Measurements from ENCODE around the gene CA10.

Gene CA10

DNA sequence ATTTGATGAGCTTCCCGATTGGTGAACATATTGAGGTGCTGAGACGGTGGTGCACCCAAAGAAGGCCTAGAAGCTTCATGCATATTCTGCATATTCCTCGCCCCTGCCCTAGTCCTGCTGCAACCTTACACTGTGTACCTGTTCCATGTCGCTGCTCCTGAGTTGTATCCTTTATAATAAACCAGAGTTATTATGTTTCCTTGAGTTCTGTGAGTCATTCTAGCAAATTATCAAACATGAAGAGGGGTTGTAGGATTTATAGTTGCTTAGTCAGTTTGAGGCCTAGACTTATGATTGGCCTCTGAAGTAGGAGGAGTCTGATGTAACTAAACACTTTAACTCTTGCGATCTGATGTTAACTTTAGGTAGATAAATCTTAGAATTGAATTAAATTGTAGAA is 436.8 kb downstream of the CA10 start:
- DNase-seq (ENCODE audit: low read depth), result no peak

DNA sequence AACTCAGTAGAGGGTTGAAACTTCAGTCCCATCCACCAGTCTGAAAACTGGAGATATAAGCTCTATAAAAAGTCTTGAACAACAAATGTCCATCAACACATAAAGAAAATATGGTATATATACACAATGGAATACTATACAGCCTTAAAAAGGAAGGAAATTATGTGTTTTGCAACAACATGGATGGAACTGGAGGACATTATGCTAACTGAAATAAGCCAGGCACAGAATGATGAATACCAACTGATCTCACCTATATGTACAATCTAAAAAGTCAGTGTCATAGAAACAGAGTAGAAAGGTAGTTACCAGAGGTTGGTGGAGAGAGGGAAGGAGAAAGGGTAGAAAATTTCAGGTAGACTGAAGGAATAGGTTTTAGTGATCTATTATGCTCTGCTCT is 438.1 kb downstream of the CA10 start:
- no peak for DNase-seq (ENCODE audit: low read depth)

DNA sequence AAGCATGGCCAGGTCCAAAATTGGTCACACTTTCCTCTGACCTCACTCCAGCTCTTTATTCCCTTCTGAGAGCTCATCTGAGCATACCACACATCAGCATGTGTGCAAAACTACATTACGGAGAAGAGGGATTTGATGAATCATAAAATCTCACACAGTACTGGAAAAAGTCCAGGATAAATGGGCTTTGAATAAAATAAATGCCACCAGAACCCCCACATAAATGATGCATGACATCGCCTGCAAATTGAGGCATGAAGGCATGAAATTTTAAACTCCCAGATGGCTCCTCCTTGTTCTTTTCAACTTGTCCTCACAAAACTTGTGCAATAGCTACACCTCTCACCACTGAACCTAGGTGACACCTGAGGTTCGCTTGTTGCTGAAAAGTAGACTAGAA is 439.5 kb downstream of the CA10 start:
- DNase-seq (ENCODE audit: low read depth), result no peak

DNA sequence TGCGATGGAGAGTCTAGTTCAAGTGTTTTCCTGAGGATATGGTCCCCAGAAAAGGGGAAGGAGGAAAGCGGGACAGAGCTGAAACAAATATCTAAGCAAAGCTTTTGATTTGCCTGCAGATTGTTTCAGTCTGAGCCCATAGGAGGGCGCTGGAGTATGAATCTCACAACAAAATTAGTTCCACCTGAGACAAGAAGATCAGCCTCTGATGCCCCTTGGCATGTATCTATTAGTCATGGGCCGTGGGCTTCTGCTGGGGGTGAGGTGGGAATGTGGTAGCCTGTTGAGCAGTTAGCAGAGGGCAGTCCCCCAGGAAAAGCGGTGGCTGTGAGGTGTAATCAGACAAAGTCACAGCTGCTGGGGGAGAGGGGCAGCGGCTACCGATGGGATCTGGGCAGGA is 446.9 kb downstream of the CA10 start:
- DNase-seq (ENCODE audit: low read depth), result no peak

DNA sequence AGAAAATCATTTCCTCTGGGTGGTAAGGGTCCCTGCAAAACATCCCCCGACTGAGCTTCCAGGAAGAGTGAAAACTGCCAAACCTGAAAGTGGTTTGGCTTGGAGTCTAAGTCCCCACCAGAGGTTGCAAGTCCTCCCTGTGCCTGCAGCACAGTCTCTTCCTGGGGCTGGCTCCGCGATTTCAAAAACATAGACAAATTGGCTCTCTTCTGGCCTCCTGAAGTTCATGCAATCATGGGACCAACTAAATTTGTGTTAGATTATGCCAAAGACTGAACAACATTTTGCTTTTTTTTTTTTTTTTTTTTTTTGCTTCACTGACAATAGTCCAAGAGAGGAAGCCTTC is 447.9 kb downstream of the CA10 start:
- no peak for DNase-seq (ENCODE audit: low read depth)

DNA sequence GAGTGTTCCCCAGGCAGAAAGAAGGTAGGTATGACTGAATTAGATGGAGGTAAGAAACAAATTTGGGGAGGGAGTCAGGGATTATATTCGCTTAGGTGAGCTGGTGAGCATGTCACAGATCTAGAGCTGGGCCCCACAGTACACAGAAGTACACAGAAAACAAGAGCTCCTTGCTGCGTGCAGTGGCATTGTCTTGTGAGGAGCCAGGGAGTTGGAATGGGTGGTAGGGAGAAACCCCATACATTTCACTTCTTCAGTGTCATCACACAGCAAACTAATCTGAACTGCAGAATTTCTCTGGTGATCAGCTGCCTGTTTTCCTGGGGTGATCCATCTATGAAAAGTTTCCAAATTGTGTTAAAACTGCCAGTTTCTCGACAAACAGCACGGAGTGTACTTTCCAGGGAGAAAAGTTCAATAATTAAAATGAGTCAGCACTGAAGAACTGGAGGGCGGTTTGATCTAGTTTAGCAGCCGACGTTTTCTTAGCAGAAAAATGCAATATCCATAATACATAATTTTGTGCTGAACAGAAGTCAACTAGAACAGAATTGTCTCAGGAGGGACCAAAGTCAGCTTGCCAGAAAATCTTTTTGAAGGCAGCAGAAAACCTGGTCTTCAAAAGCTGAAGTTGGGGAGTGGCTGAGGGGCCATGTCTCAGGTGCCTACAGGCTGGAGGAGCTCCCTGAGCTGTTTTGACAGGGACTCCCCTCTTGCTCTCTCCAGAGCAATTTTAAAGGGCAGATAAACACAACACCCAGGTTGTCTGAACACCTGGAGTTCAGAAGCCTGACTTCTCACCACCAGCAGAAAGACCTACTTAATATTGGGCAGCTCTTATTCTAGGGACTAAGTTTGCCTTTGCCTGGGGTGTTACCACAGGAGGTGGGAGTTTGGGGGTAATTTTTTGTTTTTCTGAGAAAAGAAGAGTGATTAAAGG is 448.6 kb downstream of the CA10 start:
- DNase-seq (ENCODE audit: low read depth), result no peak

DNA sequence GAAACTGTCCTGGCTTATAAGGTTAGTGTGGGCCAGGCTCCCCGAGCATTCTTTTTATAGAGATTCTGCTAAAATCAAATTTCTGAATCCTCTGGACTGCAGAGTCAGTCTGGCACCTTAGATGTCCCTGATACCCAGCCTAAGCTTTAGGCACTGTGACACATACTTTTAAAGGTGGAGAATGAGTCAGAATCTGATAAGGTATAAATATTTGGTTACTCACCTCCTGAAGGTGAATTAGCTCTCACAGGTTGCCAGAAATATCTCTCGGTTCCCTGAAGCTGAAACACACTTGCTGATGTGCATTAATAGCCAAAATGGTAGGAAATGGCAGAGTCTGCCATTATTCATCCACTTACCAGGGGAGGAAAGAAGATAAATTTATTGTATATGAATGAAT is 451.3 kb downstream of the CA10 start:
- no peak for DNase-seq (ENCODE audit: low read depth)

DNA sequence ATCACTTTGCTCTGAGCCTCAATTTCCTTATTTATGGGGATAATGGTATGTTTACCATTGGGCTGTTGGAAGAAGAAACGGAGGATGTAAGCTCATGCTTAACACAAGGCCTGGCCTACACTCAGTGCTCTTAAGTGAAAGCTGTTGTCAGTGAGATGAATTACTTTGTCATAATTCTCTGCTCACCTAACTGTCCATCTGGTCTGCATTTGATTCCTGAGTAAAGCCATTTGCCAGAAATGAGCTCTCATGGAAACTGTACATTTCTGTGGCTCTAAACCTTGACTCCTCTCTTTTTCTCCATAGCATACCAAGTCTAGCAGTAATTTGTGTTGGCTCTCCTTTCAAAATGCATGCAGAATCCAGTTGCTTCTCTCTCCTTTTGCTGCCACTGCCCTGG is 452.4 kb downstream of the CA10 start:
- DNase-seq (ENCODE audit: low read depth), result no peak

DNA sequence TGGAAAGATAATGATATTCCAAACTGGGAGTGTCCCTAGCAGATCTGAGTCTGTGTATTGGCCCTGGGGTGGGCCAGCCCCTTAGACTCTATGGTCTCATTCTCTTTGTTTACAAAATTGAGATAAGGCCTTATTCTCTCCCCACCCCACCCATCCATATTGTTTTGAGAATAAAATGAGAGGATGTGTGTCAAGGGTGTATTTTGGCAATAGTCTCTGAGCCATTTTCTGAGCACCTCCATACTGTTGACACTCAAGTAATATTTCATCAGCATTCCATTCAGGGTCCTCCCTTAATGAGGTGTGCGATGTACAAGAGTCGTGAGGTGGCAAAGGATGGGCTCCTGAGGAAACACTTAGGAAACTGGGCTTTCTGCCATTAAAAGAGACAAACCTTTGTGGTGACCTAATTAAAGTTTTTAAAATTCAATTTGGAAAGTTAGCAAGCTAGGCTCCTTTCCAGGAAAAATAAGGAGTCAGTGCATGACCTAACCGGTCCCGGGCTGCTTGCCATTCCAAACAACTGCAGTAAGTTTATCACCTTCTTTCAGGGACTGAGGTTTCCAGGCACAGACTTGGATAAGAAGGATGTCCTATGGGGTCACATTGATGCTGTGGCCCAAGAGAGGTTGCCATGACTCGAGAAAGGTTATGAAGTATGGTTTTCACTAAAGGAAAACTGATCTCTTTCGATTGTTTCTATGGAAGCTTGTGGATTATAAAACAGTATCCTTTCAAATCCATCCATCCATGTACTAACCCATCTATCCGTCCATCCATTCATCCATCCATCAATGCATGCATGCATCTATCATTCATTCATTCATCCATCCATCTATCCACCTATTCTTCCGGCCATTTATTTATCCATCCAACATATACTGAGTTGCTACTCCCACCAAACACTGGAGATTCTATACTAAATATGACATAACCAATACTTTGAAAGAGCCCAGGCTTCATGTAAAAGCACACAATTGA is 454.9 kb downstream of the CA10 start:
- no peak for DNase-seq (ENCODE audit: low read depth)

DNA sequence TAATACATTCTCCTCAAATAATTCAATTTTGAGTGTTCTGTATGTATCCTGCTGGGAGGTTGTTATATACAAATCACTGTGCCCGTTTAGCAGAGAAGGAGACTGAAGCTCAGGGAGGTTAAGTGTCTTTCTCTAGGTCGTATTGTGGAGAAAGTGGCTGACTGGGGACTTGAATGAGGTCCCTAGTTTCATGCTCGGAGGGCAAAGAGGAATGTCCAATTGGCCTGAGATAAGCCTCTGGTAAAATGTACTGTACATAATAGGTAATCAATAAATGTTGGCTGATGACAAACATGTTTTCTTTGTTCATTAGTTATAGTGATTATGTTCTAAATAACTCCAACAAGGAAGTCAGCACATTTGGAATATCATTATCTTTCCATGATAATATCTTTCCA is 455.6 kb downstream of the CA10 start:
- no peak for DNase-seq (ENCODE audit: low read depth)

DNA sequence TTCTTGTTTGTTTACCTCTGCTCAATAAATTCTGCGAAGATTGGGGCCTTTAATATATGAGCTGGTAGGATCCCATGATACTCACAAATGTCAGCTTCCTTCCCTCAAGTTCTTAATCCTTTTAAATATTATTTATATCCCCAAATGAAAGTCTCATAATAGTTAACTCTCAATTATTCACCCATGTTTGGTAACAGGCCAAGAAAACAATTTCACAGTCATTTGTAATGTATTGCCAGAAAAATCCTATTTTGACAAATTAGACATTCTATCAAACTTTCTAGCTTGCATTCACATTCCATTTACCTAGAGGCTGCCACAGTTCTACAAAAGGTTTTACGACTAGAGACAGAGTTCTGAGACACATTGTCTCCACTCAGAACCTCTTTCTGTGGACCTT is 457.0 kb downstream of the CA10 start:
- DNase-seq (ENCODE audit: low read depth), result no peak

DNA sequence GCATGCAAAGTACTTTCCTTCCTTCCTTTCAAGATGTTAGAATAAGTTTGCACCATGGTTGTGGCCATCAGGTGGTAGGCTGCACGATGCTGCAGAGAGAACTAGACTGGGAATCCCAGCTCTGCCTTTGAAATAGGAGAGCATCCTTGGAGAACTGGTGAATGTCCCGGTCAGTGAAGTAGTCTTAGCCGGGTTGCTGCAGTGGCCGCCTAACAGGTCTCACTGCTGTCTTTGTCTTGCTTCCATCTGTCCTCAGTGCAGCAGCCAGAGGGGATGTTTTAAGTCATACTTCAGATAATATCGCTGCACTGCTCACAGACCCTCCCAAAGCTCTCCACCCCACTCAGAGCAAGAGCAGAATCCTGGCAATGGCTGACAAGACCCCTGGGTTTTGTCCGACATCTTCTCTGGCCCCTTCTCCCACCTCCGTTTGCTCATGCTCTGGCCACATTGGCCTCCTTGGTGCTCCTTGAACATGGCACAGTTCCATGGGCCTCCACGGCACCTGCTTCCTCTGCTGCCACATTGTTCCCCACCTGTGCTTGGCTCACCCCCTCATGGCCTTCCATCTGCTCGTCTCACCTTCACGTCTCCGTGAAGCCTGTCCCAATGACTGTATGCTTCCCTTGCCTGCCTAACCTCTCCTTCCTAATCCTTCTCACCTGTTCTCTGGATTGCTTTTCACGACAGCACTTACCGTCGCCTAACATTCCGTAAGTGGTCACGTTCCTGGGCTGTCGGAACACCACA is 458.3 kb downstream of the CA10 start:
- no peak for DNase-seq (ENCODE audit: low read depth)

DNA sequence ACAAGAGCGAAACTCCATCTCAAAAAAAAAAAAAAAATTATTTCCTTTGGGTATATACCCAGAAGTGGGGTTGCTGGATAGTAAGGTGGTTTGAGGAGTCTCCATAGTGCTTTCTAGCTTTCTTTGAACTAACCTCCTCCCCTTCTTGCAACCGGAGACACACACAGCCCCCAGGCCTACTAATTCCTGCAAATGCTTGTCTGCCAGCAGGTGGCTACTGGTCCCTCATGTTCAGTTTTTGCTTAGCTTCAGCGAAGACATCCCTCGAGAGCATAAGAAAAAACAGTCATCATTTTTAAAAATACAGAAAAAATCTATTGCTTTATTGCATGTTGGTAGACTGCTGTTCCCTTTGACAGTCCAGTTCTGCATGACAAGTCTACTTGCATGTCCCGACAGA is 459.2 kb downstream of the CA10 start:
- no peak for DNase-seq (ENCODE audit: low read depth)

DNA sequence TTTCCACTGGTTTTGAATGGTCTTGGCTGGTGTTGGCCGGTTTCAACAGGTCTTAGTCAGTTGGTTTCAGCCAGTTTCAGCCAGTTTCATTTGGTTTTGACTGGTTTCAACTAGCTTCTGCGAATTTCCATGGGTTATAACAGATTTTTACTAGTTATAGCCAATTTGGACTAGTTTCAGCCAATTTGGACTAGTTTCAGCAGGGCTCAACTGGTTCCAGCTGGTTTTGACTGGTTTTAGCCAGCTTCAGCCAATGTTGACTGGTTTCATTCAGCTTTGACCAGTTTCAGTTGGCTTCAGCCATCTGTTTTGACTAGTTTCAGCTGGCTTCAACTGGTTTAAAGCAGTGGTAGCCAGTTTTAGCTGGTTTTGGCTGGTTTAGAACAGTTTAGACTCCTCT is 465.6 kb downstream of the CA10 start:
- no peak for DNase-seq (ENCODE audit: low read depth)

DNA sequence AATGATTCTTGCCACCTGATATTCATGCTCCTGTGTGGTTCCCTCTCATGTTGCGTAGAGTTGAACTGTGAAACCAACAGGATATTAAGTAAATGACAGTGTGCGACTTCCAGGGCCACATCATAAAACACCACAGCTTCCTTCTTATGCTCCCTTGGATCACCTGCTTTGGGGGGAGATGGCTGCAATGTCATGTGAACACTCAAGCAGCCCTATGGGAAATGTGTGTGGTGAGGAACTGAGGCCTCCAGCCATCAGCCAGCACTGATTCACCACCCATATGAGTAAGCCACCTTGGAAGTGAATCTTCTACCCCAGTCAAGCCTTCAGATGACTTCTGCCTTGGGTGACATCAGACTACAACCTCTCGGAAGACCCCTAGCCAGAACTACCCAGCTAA is 470.6 kb downstream of the CA10 start:
- no peak for DNase-seq (ENCODE audit: low read depth)

DNA sequence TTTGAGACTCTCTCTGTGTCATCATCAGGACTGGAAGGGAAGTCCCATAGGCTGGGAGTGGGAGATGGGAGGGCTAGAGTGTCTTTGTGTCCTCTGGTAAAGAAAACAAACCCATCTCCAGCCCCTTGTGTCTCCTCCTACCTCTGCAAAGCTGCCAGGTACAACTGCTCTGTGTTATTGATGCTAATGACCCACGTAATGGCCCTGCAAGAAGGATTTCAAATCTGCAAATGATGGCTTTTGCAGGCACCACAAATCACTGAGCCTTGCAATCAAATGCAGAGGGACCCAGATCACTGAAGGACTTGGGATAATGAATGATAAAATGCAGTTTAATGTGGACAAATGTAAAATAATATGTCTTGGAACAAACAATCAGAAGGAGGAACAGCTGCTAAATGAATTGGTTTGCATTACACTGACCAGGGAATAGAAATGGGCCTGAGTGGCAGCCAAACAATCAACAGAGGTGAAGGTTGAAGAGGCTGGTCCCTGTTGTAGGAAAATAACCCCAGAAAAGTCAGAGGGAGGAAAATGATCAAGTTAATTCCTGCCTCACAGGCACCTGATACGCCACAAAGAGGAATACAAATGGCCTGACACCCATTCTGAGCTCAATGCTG is 473.1 kb downstream of the CA10 start:
- no peak for DNase-seq (ENCODE audit: low read depth)

DNA sequence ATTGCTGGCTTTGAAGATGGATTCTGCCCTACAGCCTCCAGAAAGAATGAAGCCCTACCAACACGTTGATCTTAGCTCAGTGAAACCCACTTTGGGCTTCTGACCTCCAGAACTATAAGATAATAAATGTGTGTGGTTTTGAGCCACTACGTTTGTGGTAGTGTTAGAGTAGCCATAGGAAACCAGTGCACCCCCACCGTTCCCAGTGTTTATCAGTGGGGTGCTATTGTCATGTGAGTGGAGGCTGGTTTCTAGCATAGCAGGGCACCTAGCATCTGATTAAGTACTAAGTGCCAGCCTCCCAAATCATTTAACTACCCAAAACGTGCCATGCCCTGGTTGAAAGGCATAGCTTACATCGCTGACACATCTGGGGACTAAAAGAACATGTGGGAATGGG is 474.3 kb downstream of the CA10 start:
- no peak for DNase-seq (ENCODE audit: low read depth)

DNA sequence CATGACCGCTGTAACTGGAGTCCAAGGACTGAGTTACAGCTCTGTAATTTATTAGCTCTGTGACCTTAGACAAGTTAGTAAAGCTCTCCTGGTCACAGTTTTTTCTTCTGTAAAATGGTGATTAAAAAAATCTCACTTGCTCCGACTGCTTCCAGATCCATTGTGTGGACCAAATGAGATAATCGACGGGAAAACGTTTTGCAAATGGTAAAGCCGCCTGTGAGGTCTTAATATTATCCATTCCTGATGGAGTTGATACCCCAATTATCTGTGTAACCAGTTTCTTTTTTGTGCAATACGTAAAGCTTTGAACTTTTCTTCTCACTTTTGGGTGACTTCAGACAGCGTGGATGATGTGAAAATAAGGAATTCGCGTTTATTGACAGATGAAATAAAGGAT is 475.2 kb downstream of the CA10 start:
- DNase-seq (ENCODE audit: low read depth), result no peak

DNA sequence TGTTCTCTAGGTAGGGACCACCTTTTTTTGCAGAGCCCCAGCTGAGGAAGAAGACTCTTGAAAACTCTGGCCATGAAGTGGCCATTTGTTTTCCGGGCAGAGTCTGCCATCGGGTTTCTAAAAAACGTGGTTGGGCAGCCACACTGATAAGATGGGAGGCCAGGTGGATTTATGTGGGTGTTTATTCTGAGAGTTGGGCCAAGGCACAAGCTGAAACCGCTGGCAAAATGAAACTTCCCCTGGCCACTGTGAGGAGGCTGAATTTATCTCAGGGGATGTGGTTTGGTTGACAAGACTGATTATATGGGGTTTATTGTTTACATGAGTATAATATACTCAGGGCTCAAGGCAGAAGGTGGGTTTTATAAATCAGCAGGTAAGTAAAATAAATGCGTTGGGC is 476.4 kb downstream of the CA10 start:
- DNase-seq (ENCODE audit: low read depth), result no peak

DNA sequence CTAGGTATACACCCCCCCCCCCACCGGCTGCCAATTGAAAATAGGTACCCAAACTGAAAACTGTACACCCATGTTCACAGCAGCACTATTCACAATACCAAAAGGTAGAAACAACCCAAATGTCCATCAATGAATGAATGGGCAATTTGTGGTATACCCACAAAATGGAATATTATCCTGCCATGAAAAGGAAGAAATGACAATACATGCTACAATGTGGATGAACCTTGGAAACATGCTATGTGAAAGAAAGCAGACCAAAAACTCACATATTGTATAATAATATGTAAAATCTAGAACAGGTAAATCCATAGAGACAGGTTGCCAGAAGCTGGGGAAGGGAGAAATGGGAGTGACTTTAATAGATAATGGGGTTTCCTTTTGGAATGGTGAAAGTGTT is 480.6 kb downstream of the CA10 start:
- DNase-seq (ENCODE audit: low read depth), result no peak

DNA sequence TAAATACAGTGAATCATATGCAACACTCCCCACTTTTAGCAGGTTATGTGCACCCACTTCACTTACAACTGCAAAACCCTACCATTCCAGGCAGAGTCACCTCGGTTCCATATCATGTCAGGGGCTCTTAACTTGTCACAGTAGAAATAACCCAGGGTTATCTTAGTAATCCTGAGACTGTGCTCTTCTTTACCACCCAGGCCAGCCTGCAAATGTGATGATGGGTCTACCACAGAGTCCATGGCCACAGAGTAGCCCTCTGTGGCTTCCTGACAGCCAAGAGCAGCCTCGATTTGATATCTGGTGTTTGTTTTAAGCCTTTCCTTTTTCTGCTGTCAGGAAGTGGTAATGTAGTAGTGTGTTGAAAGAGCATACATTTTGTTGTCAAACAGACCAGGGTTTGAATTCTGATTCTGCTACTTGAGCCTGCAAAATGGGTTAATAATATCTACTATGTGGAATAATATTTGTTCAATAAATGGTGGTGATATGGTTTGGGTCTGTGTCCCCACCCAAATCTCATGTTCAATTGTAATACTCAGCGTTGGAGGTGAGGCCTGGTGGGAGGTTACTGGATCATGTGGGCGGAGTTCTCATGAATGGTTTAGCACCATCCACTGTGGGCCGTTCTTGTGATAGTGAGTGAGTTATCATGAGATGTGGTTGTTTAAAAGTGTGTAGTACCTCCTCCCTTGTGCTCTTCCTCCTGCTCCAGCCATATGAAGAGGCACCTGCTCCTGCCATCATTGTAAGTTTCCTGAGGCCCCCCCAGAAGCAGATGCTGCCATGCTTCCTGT is 481.6 kb downstream of the CA10 start:
- no peak for DNase-seq (ENCODE audit: low read depth)

Data from activated T-helper 9 cell treated with anti-CD3 and anti-CD28 coated beads, Interleukin-2, amount 50 U/mL, for 16 hours (primary cell).